ENCODE measurements around the gene COL7A1.
A peak's percentile ranks its signal among the peaks of the same experiment; 100 is the strongest.
"Not testable (repeated sequence)": the region's sequence is repeated elsewhere in the genome, so short reads cannot be mapped to it uniquely, and the experiment has no call there.

The COL7A1 gene

DNA sequence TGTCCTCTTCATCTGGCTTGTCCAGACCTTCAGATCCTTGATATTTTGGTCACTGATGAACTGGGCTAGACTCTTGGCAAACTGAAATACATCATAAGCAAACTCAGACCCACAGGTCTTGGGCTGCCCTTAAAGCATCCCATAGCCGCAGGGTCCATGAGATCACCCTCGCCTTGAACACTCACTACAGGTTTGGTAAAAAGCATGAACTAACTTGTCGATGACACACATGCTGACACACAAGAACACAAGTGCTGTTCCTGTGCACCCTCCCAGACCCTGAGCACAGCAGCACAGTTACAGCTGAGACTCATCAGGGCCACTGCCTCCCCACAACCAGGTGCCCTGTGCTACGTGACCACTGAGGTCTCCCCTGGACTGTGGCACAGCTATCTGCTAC lies 59.6 kb downstream of the COL7A1 start:
- no peak for DNase-seq

GRCh38 chr3:48532977-48533337 lies 62.2 kb downstream of the COL7A1 start:
- no peak for DNase-seq

DNA sequence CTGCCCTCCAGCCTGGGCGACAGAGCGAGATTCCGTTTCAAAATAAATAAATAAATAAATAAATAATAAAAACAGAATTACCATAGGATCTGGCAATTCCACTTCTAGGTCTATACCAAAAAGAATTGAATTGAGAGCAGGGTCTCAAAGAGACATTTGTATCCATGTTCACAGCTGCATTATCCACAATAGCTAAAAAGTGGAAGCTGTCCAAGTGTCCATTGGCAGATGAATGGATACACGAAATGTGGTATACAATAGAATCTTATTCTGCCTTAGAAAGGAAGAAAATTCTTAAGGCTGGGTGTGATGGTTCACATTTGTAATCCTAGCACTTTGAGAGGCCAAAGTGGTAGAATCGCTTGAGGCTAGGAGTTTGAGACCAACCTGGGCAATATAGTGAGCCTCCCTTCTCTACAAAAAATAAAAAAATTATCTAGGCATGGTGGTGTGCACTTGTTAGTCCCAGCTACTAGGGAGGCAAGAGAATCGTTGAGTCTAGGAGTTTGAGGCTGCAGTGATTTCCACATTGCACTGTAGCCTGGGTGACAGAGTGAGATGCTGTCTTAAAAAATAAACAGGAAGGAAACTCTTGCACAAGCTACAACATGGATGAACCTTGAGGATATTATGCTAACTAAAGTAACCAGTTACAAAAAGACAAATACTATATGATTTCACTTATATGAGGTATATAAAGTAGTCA lies 62.7 kb downstream of the COL7A1 start:
- no peak for DNase-seq

DNA sequence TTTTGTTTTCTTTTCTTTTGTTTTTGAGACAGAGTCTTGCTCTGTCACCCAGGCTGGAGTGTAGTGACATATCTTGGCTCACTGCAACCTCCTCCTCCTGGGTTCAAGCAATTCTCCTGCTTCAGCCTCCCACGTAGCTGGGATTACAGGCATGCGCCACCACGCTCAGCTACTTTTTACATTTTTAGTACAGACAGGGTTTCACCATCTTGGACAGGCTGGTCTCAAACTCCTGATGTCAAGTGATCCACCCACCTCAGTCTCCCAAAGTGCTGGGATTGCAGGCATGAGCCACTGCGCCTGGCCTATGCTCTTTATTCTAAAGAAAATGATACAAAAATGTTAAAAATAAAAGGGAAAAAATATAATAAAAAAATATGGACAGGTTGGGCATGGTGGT lies 64.4 kb downstream of the COL7A1 start:
- not testable (repeated sequence) for DNase-seq

DNA sequence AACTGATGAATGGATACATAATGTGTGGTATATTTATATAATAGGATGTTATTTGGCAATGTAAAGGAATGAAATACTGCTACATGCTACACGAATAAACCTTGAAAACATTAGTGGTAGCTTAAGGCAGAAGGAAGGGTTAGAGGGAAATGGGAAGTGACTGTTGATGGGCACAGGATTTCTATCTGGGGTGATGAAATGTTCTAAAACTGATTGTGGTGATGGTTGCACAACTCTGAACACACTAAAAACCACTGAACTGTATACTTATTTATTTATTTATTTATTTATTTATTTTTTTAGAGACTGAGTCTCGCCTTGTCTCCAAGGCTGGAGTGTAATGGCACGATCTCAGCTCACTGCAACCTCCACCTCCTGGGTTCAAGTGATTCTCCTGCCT lies 66.4 kb downstream of the COL7A1 start:
- DNase-seq: no peak

- DNase-seq: no peak
Measured at GRCh38 chr3:48528048-48528447, 67.1 kb downstream of the COL7A1 start.

DNA sequence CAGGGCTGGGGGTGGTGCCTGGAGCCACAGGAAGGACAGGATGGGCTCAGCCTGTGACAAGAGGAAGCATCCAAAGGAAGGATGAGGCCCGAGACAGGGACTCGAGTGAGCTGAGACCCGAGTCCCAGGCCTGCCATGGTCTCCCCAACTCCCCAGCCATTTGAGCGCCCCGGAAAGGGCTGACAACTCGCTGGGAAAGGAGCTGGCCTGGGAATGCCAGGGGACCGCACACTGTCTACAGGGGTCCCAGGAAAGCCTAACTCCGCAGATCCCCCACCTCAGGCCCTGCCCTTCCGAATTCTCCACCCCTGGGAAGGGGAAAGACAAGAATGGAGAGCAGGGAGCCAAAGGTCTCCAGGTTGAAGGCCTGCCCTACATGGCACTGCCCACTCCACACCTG lies 70.2 kb downstream of the COL7A1 start:
- no peak for DNase-seq

DNA sequence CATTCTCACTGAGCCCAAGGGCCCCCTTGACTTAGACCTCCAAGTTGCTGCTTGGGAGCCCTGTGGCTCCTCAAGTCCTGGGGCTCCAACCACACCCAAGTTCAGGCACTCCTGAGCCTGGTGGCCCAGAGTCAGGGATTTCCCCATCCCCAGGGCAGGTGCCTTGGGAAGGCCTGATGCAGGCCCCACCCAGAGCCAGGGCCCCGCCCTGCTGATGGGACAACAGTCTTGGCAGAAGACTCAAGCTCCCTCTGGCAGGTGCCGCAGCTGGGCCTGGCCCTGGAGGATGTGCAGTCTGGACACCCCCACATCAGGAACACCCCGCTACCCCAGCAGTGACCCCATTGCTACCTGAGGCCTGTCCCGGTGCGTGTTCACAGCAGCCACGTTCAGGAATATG lies 73.5 kb downstream of the COL7A1 start:
- DNase-seq: no peak

GRCh38 chr3:48519277-48519643 lies 75.9 kb downstream of the COL7A1 start:
- DNase-seq: no peak

GRCh38 chr3:48518638-48519276 lies 76.4 kb downstream of the COL7A1 start:
- DNase-seq: no peak

GRCh38 chr3:48518069-48518468 lies 77.1 kb downstream of the COL7A1 start:
- DNase-seq: no peak

DNA sequence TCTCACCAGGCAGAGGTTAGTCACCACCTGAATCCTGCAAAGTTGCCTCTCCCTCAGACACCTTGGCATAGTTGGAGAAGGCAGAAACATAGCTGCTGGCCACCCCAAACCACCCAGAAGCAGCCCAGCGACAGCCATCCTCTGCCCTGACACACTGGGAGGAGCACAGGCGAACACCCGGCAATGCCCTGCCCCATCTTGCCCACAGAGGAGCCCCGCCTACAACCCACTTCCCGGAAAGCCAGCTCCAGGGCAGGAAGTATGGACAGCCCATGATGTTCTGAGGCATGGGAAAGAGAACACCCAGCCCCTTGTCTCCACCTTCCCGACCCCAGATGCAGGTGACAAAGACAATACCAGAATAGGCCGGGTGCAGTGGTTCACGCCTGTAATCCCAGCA lies 78.6 kb downstream of the COL7A1 start:
- peak in 1 of 2 experiments; percentile 23 for DNase-seq

GRCh38 chr3:48514431-48515227 lies 80.5 kb downstream of the COL7A1 start:
- DNase-seq: no peak
